ENCODE data around the gene ZIC5.
A peak's percentile ranks its signal among the peaks of the same experiment; 100 is the strongest.

Gene ZIC5

GRCh38 chr13:99929866-99930265 is 41.7 kb downstream of the ZIC5 start:
- no peak for DNase-seq

GRCh38 chr13:99926014-99926731 is 45.4 kb downstream of the ZIC5 start:
- DNase-seq = no peak

- no peak for DNase-seq
Measured at GRCh38 chr13:99923877-99924582, 47.5 kb downstream of the ZIC5 start.

- no peak for DNase-seq
Measured at GRCh38 chr13:99922631-99923404, 48.7 kb downstream of the ZIC5 start.

- no peak for DNase-seq
Measured at GRCh38 chr13:99919132-99919531, 52.4 kb downstream of the ZIC5 start.

GRCh38 chr13:99916366-99917103 is 55.0 kb downstream of the ZIC5 start:
- peak in 3 of 6 experiments; percentile 23 to 53 (median 50) for DNase-seq

GRCh38 chr13:99913167-99913566 is 58.4 kb downstream of the ZIC5 start:
- DNase-seq = no peak
